ENCODE measurements around the gene MED1. TPM values are rescaled to one million over a fixed set of nuclear protein-coding genes. Genes with fewer than 3 reads are reported as not detected.

Gene MED1
- total RNA-seq, 1 donor: 31.7 TPM

GRCh38 chr17:39408360-39408759 lies 42.7 kb downstream of the MED1 start:
- TF ChIP-seq, protein P1, sequence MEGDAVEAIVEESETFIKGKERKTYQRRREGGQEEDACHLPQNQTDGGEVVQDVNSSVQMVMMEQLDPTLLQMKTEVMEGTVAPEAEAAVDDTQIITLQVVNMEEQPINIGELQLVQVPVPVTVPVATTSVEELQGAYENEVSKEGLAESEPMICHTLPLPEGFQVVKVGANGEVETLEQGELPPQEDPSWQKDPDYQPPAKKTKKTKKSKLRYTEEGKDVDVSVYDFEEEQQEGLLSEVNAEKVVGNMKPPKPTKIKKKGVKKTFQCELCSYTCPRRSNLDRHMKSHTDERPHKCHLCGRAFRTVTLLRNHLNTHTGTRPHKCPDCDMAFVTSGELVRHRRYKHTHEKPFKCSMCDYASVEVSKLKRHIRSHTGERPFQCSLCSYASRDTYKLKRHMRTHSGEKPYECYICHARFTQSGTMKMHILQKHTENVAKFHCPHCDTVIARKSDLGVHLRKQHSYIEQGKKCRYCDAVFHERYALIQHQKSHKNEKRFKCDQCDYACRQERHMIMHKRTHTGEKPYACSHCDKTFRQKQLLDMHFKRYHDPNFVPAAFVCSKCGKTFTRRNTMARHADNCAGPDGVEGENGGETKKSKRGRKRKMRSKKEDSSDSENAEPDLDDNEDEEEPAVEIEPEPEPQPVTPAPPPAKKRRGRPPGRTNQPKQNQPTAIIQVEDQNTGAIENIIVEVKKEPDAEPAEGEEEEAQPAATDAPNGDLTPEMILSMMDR (IDR thresholded peaks at IDR 0.05; ENCODE audit: insufficient read depth, low read length): no peak
- H3K4me3 ChIP-seq (ENCODE audit: low read depth, low read length): no peak overlapping the region
- DNase-seq (ENCODE audit: low read depth): peak; percentile 8

- TF ChIP-seq, protein P1 (IDR thresholded peaks at IDR 0.05; ENCODE audit: insufficient read depth, low read length): no peak
- no peak overlapping the region for H3K4me3 ChIP-seq (ENCODE audit: low read depth, low read length)
- no peak for DNase-seq (ENCODE audit: low read depth)
Measured at GRCh38 chr17:39406951-39407350, 44.1 kb downstream of the MED1 start.

GRCh38 chr17:39405436-39405835 lies 45.6 kb downstream of the MED1 start:
- TF ChIP-seq, protein P1 (IDR thresholded peaks at IDR 0.05; ENCODE audit: insufficient read depth, low read length): no peak
- no peak for DNase-seq (ENCODE audit: low read depth)
- no peak overlapping the region for H3K4me3 ChIP-seq (ENCODE audit: low read depth, low read length)

- TF ChIP-seq, protein P1 (IDR thresholded peaks at IDR 0.05; ENCODE audit: insufficient read depth, low read length): no peak
- H3K4me3 ChIP-seq (ENCODE audit: low read depth, low read length): no peak overlapping the region
- DNase-seq (ENCODE audit: low read depth): peak; percentile 82
Measured at GRCh38 chr17:39404542-39405378, 46.3 kb downstream of the MED1 start.

GRCh38 chr17:39402890-39403605 lies 48.0 kb downstream of the MED1 start:
- H3K4me3 ChIP-seq (ENCODE audit: low read depth, low read length): no peak overlapping the region
- TF ChIP-seq, protein P1 (IDR thresholded peaks at IDR 0.05; ENCODE audit: insufficient read depth, low read length): no peak
- DNase-seq (ENCODE audit: low read depth): no peak

DNA sequence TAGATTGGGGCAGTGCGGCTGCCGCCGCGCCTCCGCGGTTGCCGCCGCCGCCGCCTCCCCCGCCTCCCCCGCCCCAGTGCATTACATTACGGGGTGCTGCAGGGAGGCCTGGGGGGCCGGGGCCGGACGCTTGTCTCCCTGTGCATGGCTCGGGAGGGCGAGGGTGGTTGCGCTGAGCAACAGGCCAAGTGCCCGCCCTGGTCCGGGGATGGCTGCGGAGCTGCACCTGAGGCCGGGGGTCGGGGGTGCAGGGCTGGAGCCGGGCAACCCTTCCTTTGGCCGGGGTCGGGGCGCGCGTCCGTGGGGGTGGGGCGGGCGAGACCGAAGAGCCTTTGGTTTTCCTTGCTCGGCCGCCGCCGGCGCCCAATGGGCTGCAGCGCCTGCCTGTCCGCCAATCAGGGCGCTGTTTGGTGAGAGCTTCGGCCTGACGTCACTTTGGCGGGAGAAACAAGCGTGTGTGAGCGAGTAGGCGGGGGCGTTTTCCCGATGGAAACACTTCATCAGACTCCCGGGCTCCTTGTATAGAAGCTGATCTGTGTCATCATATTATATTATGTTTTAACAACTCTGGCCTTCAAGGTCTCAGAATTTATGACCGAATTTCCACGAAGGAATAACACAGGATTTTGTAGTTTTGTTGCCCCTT lies 48.7 kb downstream of the MED1 start:
- TF ChIP-seq, protein P1 (IDR thresholded peaks at IDR 0.05; ENCODE audit: insufficient read depth, low read length): no peak

More for the DNA sequence above, 48.7 kb downstream of the MED1 start:
- H3K4me3 ChIP-seq (ENCODE audit: low read depth, low read length): peak overlapping the region; percentile 75
- peak; percentile 90 for DNase-seq (ENCODE audit: low read depth)

Measured in fibroblast of the aortic adventitia (primary cell).